ENCODE results near the gene CAD. TPM values are rescaled to one million over a fixed set of nuclear protein-coding genes. Genes with fewer than 3 reads are reported as not detected.

Gene CAD
- total RNA-seq (35.6 and 36.0 TPM in 2 replicates), polyA plus RNA-seq (29.0 and 48.5 TPM in 2 replicates), polyA minus RNA-seq (23.4 and 32.7 TPM in 2 replicates)
- 17.1 TPM for total RNA-seq (2013)

DNA sequence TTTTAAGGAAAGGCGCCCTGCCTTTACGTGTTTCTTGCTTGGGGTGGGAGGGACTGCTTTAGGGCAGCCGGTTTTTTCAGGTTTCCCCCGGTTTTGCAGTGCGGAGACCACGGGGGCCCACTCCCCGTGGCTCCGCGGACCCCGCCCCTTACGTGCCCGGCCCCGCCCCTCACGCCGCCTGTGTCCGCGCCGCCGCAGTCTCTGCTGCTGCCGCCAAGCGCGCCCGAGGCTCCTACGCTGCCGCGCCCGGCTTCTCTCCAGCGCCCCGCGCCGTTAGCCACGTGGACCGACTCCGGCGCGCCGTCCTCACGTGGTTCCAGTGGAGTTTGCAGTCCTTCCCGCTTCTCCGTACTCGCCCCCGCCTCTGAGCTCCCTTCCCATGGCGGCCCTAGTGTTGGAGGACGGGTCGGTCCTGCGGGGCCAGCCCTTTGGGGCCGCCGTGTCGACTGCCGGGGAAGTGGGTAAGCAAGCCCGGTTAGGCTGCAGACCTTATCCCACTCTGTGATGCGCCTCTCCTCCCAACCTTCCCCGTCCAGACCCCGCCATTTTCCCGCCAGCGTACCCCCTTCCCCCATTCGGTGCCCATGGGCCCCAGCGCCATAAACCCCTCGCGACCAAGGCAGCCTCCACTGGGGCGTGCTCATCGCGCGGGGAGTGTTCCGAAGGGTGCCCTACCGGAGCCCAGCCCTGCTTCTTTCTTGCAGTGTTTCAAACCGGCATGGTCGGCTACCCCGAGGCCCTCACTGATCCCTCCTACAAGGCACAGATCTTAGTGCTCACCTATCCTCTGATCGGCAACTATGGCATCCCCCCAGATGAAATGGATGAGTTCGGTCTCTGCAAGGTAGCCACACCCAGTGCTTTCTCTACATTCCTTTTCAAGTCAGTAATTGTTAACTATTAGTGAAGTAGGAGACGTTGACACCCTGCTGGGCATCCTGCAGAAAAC lies at the start of gene CAD:
CAD (plus strand) TSS at position 197 of the 949 bp plus-strand sequence; CDS start at position 380, 183 bp downstream.
- POLR2A ChIA-PET, result interaction anchor here (1.1 to 1.2 kb wide), 2 partner anchors 83 to 672 kb away, joined by 4 to 5 read pairs; partner anchors contain the start of gene PREB
- peak within 1 kb of the TSS; percentile 81 for H3K9ac ChIP-seq (ENCODE audit: low read length)
- H3K36me3 ChIP-seq (replicated peaks in 1 of 2; ENCODE audit: control extremely low read depth in 1 of 2, control insufficient read depth in 1 of 2, extremely low read depth in 1 of 2, insufficient read depth in 2 of 2, low read length in 1 of 2), result peaks cover 2 to 27% of the 10 kb centered on the region in 2 experiments
- intact Hi-C loops (cut with micrococcal nuclease), result loop anchor here (1.0 to 10.0 kb wide), 8 partner anchors 46 to 1175 kb away; partner anchors contain the start of genes EIF2B4, FOSL2, GTF3C2 and KHK
- no peaks in the 10 kb centered on the region for H3K27me3 ChIP-seq (replicated peaks in 1 of 4; ENCODE audit: control extremely low read depth in 1 of 4, control insufficient read depth in 3 of 4, insufficient read depth in 4 of 4, low read length in 3 of 4)
- no peaks in the 10 kb centered on the region for H3K27me3 Mint-ChIP-seq
- peaks cover 44% of the 10 kb centered on the region for H3K4me1 Mint-ChIP-seq
- peak; percentile 86 for ATAC-seq (ENCODE audit: low read depth)
- H3K27ac Mint-ChIP-seq, result peak within 1 kb of the TSS; percentile 87
- peaks cover 28 to 33% of the 10 kb centered on the region in 2 donors for H3K4me1 ChIP-seq (ENCODE audit: control insufficient read depth in 2 of 2, insufficient read depth in 2 of 2, low read length in 2 of 2)
- CTCF ChIA-PET, result interaction anchor here (0.8 to 1.1 kb wide), 2 partner anchors 19 to 118 kb away, joined by 3 read pairs; no protein-coding TSS in a partner anchor
- peak within 1 kb of the TSS; percentile 94 for H3K4me2 ChIP-seq (replicated peaks; ENCODE audit: low read depth, low read length, poor library complexity, severe bottlenecking)
- peak within 1 kb of the TSS; percentile 87 for H2AFZ ChIP-seq (ENCODE audit: insufficient read depth, low read depth, low read length, poor library complexity, severe bottlenecking)
- peak within 1 kb of the TSS; percentile 11 to 85 (median 79) for H3K4me3 ChIP-seq (ENCODE audit: control extremely low read depth in 1 of 5, extremely low read depth in 1 of 5, insufficient read depth in 1 of 5, low read depth in 2 of 5, low read length in 4 of 5)
- WGBS (ENCODE audit: insufficient coverage), result under 1% methylated on average over 67 of the region's 72 CpGs
- no peaks in the 10 kb centered on the region for H3K9me3 ChIP-seq (ENCODE audit: control extremely low read depth in 1 of 3, control insufficient read depth in 2 of 3, insufficient read depth in 1 of 3, low read length in 2 of 3)
- peak within 1 kb of the TSS; percentile 70 to 74 for H3K27ac ChIP-seq (ENCODE audit: low read length in 2 of 2)
- DNase-seq, result peak; percentile 89
- TF ChIP-seq, protein P1, sequence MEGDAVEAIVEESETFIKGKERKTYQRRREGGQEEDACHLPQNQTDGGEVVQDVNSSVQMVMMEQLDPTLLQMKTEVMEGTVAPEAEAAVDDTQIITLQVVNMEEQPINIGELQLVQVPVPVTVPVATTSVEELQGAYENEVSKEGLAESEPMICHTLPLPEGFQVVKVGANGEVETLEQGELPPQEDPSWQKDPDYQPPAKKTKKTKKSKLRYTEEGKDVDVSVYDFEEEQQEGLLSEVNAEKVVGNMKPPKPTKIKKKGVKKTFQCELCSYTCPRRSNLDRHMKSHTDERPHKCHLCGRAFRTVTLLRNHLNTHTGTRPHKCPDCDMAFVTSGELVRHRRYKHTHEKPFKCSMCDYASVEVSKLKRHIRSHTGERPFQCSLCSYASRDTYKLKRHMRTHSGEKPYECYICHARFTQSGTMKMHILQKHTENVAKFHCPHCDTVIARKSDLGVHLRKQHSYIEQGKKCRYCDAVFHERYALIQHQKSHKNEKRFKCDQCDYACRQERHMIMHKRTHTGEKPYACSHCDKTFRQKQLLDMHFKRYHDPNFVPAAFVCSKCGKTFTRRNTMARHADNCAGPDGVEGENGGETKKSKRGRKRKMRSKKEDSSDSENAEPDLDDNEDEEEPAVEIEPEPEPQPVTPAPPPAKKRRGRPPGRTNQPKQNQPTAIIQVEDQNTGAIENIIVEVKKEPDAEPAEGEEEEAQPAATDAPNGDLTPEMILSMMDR (IDR thresholded peaks at IDR 0.05), result no peak
- TF ChIP-seq EZH2 (IDR thresholded peaks at IDR 0.05; ENCODE audit: borderline replicate concordance, insufficient read depth, low read depth, low read length, poor library complexity, severe bottlenecking), result no peak
- H3K9me3 Mint-ChIP-seq (ENCODE audit: insufficient read depth), result no peaks in the 10 kb centered on the region
- H3K4me3 Mint-ChIP-seq, result peak within 1 kb of the TSS; percentile 98
- H4K20me1 ChIP-seq (ENCODE audit: control insufficient read depth, insufficient read depth, low read length, poor library complexity, severe bottlenecking), result no peaks in the 10 kb centered on the region
- H3K79me2 ChIP-seq (ENCODE audit: control insufficient read depth, insufficient read depth, low read length), result peaks cover 26% of the 10 kb centered on the region

All from B cell (primary cell).